ENCODE measurements around the gene CDH13.

CDH13 gene

GRCh38 chr16:83329441-83329840, 702.7 kb downstream of the CDH13 start:
- DNase-seq: no peak

DNA sequence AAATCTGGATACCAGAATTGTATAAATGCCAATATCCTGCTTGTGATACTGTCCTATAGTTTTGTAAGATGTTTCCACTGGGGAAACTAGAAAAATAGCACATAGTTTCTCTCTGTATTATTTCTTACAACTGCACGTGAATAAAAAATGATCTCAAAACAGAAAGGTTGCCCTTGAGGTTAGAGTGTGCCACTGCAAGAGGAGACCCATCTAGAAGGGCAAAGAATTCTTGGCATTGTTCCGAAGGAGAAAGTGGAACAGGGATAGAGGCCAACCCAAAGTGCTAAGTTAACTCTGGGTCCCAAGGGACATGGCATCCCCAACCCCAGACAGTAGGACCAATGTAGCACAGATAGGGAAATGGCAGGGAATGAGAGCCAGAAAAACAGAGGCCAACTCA, 703.5 kb downstream of the CDH13 start:
- no peak for DNase-seq

- no peak for DNase-seq
Measured at GRCh38 chr16:83335076-83335475, 708.3 kb downstream of the CDH13 start.

DNA sequence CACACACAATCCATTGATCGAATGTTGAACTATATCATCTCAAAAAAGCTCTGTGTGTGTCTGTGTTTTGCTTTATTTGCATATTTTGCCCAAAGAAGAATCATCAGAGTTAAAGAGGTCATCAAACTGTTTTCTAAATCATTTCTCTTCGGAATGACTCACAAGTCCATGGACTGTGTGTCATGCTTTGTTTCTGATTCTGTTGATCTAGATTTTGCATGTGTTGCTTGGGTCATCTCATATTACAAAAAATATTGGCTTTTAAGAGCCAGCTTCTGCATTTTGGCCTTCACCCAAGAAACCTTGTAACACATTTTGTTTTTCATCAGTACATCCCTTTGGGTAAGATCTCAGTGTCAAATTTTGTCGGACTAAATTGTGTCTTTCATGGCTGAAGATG, 709.8 kb downstream of the CDH13 start:
- DNase-seq: no peak

GRCh38 chr16:83338138-83338537, 711.4 kb downstream of the CDH13 start:
- no peak for DNase-seq

GRCh38 chr16:83338941-83339340, 712.2 kb downstream of the CDH13 start:
- no peak for DNase-seq

DNA sequence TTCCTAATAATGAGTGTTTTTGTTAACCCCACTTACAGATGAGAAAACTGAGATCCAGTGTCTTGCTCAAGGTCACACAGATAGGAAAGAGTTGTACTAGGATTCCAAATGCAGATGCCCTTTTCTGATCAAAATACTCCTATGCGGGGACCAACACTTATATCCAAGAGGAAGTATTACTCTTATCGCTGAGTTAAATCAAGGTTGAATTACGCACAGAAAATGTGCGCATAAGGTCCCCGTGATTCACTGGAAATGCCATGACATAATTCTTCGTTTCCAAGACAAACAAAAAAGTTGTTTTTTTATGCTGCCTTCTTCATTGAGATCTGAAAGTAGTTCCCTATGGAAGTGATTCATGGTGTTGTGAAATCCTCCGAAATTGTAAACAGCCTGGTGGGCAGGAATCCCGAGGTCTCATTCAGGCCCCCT, 717.2 kb downstream of the CDH13 start:
- no peak for DNase-seq

GRCh38 chr16:83345846-83346640, 719.3 kb downstream of the CDH13 start:
- DNase-seq: no peak

- DNase-seq: no peak
Measured at GRCh38 chr16:83348991-83349390, 722.2 kb downstream of the CDH13 start.

GRCh38 chr16:83350481-83350880, 723.7 kb downstream of the CDH13 start:
- no peak for DNase-seq

- no peak for DNase-seq
Measured at GRCh38 chr16:83351846-83352245, 725.1 kb downstream of the CDH13 start.

DNA sequence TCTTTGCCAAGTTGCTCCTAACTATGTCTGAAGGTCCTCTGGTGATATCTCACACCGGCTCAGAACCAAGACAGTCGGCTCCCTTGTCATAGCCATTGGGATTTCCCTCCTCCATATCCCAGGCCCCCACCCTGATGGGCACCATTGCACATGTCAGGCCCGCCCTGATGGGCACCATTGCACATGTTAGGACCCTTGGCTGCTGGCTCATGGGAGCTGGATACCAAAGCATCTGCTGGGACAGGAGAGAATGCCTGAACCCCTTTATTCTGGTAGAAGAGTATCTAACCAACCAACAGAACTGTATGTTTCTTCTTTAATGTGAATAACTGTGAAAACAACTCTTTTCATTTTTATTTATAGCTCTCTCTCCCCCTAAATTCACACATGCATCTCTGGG, 726.5 kb downstream of the CDH13 start:
- no peak for DNase-seq

GRCh38 chr16:83354015-83354414, 727.2 kb downstream of the CDH13 start:
- no peak for DNase-seq

- DNase-seq: no peak
Measured at GRCh38 chr16:83355570-83356218, 728.9 kb downstream of the CDH13 start.

DNA sequence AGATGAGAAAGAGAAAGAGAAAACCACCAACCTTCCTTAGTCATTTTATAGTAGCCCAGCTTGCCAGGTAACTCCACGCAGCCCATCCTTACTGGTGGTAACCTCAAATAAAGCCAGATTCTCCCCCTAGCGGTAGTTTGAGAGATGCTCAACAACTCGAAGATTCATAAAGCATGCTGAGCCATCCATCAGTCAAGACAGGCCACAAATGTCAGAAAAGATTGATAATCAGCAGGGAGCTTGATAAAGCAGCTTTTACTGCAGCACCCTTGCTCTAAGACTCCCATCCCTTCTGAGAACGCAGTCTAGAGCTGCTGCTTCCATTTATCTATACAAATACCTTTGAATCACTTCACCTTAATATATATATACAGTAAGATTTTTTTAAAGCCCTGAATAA, 729.5 kb downstream of the CDH13 start:
- DNase-seq: no peak

DNA sequence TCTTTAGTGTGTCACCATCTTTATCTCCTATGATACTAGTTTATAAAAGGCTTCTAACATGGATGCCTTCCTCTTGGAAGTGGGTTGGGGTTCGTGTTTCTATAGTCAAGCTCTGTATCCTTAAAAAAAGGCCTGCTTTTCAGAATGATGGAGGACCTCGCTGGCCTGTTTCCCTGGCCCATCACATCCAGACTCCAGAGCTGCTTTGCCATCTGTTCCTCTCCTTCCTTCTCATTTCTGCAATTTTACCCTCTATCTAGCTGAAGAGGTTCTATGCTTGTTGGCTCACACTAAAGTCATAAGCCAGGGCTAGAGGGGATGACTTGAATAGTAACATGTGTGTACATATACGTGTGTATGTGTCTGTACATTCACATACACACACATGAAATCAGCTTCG, 730.2 kb downstream of the CDH13 start:
- no peak for DNase-seq

DNA sequence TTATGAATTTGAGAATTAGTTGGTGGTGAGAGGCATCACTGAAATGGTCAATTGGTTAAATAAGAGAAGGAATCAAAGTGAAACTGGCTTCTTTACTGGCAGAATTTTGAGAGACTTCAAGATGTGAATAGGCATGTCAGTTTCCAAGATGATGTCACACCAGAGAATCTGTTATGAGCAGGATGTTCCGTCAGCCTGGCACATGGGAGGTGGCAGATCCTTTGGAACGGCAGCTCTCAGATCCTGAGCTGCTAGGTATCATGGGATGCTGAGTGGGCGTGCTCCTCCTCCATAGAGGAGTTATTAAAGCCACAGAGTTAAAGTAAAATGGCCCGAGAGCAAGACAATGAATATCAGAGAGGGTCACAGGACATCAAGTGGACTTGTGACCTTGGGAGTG, 736.8 kb downstream of the CDH13 start:
- DNase-seq: no peak

DNA sequence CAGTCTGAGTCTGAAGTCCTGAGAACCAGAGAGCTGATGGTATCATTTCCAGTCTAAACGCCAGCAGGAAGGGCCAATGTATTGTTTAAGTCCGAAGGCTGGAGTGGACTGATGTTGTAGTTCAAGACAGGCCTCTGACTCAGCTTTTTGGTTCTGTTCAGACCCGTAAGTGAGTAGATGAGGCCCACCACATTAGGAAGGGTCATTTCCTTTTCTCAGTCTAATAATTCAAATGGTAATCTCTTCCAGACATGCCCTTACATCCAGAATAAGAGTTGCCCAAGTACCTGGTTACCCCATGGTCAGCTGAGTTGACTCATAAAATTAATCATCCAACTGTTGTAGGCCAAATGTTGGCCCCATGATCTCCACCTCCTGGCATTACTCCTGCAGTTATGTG, 738.4 kb downstream of the CDH13 start:
- DNase-seq: no peak

DNA sequence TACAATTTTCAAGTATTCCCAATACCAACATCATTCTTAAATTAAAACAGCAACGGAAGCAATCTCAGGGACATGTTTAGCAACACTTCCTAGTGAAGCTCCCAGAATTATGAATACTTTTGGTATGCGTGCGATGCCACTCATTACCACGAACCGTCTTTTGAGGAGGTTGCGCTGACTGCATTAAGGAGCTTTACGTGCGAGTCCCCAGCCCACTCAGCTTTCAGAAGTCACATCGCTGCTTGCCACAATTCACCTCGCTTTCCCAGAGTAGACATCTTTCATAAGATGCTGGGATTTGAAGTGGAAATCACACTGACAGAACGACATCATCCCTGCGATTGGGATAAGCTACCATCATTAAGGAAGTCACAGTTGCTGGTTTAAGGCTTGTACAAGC, 739.5 kb downstream of the CDH13 start:
- DNase-seq: no peak

GRCh38 chr16:83374979-83375378, 748.2 kb downstream of the CDH13 start:
- no peak for DNase-seq

GRCh38 chr16:83389751-83390150, 763.0 kb downstream of the CDH13 start:
- DNase-seq: no peak

GRCh38 chr16:83390759-83391158, 764.0 kb downstream of the CDH13 start:
- DNase-seq: no peak

DNA sequence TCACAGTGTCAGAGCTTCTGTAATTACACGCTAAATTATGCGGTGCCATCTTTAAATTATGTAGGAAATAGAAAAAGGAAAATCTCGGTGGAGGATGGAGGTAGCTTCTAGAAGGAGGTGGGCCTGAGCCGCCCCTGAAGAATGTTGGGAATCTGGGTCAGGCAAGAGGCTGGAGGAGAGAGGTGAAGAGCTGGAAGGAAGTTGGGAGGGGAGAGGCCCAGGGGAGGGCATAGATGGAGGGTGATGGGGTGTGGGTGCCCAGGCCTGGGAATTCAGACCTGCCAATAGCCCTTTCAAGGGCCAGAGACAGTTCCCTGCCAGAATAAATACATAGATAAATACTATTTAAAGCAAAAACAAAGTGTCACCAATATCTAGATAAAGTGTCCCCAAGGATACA, 766.0 kb downstream of the CDH13 start:
- DNase-seq: no peak

- no peak for DNase-seq
Measured at GRCh38 chr16:83393196-83393981, 766.6 kb downstream of the CDH13 start.
